OCI-LY1 (cell line): Measurements from ENCODE around the gene USP6NL.

ENCODE experiments used
- H2AFZ ChIP-seq: fragments of 200-600 bp; sonication (generic), shearing (Covaris generic); 2 replicates; pipeline ENCODE4 v1.6.0; 2014; ENCODE audit warnings: antibody characterized with exemption, mild to moderate bottlenecking, low read length
- H3F3A ChIP-seq: fragments of 200-600 bp; sonication (generic), shearing (Covaris generic); 2 replicates; pipeline ENCODE4 v1.6.0; 2014; ENCODE audit warnings: mild to moderate bottlenecking, antibody characterized with exemption, low read length, moderate library complexity; ENCODE audit not compliant: insufficient read depth
- H3K27ac ChIP-seq: fragments of 200-600 bp; sonication (generic); 2 replicates; pipeline ENCODE4 v1.5.1; 2014; ENCODE audit warnings: low read length, mixed run types, mild to moderate bottlenecking, low read depth; ENCODE audit not compliant: poor library complexity, severe bottlenecking
- H3K27me3 ChIP-seq: fragments of 200-600 bp; sonication (generic); 2 replicates; pipeline ENCODE4 v1.6.0; 2014; ENCODE audit warnings: antibody characterized with exemption, mild to moderate bottlenecking, low read length, moderate library complexity; ENCODE audit not compliant: insufficient read depth
- H3K36me3 ChIP-seq: fragments of 200-600 bp; sonication (generic); 2 replicates; pipeline ENCODE4 v1.6.1; 2014; ENCODE audit warnings: mild to moderate bottlenecking, antibody characterized with exemption, low read length, moderate library complexity, mixed read lengths; ENCODE audit not compliant: insufficient read depth
- H3K4me1 ChIP-seq: fragments of 200-600 bp; sonication (generic); 2 replicates; pipeline ENCODE4 v1.5.1; 2014; ENCODE audit warnings: mild to moderate bottlenecking, low read length, moderate library complexity; ENCODE audit not compliant: insufficient read depth, severe bottlenecking
- H3K4me2 ChIP-seq: fragments of 200-600 bp; sonication (generic), shearing (Covaris generic); 2 replicates; pipeline ENCODE4 v1.6.1; 2014; ENCODE audit warnings: low read length
- H3K4me3 ChIP-seq: fragments of 200-600 bp; sonication (generic); 2 replicates; pipeline ENCODE4 v1.5.1; 2014; ENCODE audit warnings: low read length, low read depth, mild to moderate bottlenecking, mixed read lengths; ENCODE audit not compliant: poor library complexity, severe bottlenecking
- H3K79me2 ChIP-seq: fragments of 200-600 bp; shearing (Covaris generic); 2 replicates; pipeline ENCODE4 v1.6.1; 2016; ENCODE audit warnings: mixed run types, low read length, mixed read lengths; ENCODE audit not compliant: insufficient read depth
- H3K9ac ChIP-seq: fragments of 200-600 bp; sonication (generic), shearing (Covaris generic); 2 replicates; pipeline ENCODE4 v1.6.1; 2014; ENCODE audit warnings: mild to moderate bottlenecking, low read length, mixed read lengths
- H3K9me2 ChIP-seq: fragments of 200-600 bp; sonication (generic), shearing (Covaris generic); 2 replicates; pipeline ENCODE4 v1.6.1; 2014; ENCODE audit warnings: low read depth, mild to moderate bottlenecking, low read length, mixed read lengths
- H3K9me3 ChIP-seq: fragments of 200-600 bp; shearing (Covaris generic); 2 replicates; pipeline ENCODE4 v1.6.1; 2014; ENCODE audit warnings: low read length, mixed read lengths
- H4K20me1 ChIP-seq: fragments of 200-600 bp; sonication (generic), shearing (Covaris generic); 2 replicates; pipeline ENCODE4 v1.6.0; 2016; ENCODE audit warnings: mild to moderate bottlenecking, low read length; ENCODE audit not compliant: insufficient read depth
- EZH2 ChIP-seq: fragments of 200-600 bp; sonication (generic), shearing (Covaris generic); IDR thresholded peaks from 2 replicates; pipeline ENCODE4 v1.8.0; 2017; ENCODE audit warnings: borderline replicate concordance, mixed run types, mild to moderate bottlenecking, antibody characterized with exemption, low read length, moderate library complexity, mixed read lengths
- TF ChIP-seq, protein P1 (sequence below): fragments of 200-600 bp; sonication (generic), shearing (Covaris generic); IDR thresholded peaks from 2 replicates; pipeline ENCODE4 v1.5.1; 2017; ENCODE audit warnings: mild to moderate bottlenecking, antibody characterized with exemption, low read length, moderate library complexity, mixed read lengths

The USP6NL gene

GRCh38 chr10:11527068-11527467 lies 84.4 kb downstream of the USP6NL start:
- TF ChIP-seq, protein P1, sequence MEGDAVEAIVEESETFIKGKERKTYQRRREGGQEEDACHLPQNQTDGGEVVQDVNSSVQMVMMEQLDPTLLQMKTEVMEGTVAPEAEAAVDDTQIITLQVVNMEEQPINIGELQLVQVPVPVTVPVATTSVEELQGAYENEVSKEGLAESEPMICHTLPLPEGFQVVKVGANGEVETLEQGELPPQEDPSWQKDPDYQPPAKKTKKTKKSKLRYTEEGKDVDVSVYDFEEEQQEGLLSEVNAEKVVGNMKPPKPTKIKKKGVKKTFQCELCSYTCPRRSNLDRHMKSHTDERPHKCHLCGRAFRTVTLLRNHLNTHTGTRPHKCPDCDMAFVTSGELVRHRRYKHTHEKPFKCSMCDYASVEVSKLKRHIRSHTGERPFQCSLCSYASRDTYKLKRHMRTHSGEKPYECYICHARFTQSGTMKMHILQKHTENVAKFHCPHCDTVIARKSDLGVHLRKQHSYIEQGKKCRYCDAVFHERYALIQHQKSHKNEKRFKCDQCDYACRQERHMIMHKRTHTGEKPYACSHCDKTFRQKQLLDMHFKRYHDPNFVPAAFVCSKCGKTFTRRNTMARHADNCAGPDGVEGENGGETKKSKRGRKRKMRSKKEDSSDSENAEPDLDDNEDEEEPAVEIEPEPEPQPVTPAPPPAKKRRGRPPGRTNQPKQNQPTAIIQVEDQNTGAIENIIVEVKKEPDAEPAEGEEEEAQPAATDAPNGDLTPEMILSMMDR = no peak
- no peak for TF ChIP-seq EZH2
- peaks cover 14% of the 10 kb centered on the region for H3K79me2 ChIP-seq
- no peaks in the 10 kb centered on the region for H3K9me2 ChIP-seq
- no peak overlapping the region for H3K27ac ChIP-seq
- H3K4me3 ChIP-seq = no peak overlapping the region
- H3K36me3 ChIP-seq = peaks cover 3% of the 10 kb centered on the region; the same call in 1 of the 2 replicates
- no peak overlapping the region for H3K9ac ChIP-seq
- H2AFZ ChIP-seq = no peak overlapping the region
- H4K20me1 ChIP-seq = no peaks in the 10 kb centered on the region
- no peaks in the 10 kb centered on the region for H3F3A ChIP-seq
- H3K9me3 ChIP-seq = no peaks in the 10 kb centered on the region
- no peaks in the 10 kb centered on the region for H3K27me3 ChIP-seq
- peaks cover 34% of the 10 kb centered on the region for H3K4me1 ChIP-seq
- H3K4me2 ChIP-seq = no peak overlapping the region

DNA sequence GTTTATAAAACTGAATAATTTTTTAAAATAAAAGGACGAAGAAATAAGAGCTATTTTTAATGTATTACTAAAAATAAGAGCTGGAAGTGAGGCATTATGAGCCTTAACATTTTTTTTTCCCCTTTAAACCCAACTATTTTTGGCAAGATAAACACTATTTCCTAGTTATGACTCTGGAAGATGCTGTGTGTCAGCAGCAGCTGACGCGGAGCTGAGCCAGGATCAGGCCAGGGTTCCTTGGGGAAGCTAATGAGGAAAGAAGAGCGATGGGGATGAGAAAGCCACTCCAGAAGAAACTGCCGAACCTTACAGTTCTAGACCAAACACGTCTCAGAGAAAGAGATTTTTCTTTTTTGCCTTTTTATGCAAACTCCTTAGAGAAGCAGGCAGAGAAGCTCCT lies 85.9 kb downstream of the USP6NL start:
- peaks cover 8% of the 10 kb centered on the region for H3K79me2 ChIP-seq
- H3K4me3 ChIP-seq = no peak overlapping the region
- TF ChIP-seq, protein P1 = no peak
- TF ChIP-seq EZH2 = no peak
- H3K4me1 ChIP-seq = peaks cover 27% of the 10 kb centered on the region
- no peaks in the 10 kb centered on the region for H3K9me2 ChIP-seq
- H4K20me1 ChIP-seq = no peaks in the 10 kb centered on the region
- no peaks in the 10 kb centered on the region for H3K27me3 ChIP-seq
- no peaks in the 10 kb centered on the region for H3F3A ChIP-seq
- H3K36me3 ChIP-seq = peaks cover 3% of the 10 kb centered on the region; the same call in 1 of the 2 replicates
- no peak overlapping the region for H3K9ac ChIP-seq
- H3K4me2 ChIP-seq = no peak overlapping the region
- H3K9me3 ChIP-seq = no peaks in the 10 kb centered on the region
- no peak overlapping the region for H3K27ac ChIP-seq
- H2AFZ ChIP-seq = no peak overlapping the region

DNA sequence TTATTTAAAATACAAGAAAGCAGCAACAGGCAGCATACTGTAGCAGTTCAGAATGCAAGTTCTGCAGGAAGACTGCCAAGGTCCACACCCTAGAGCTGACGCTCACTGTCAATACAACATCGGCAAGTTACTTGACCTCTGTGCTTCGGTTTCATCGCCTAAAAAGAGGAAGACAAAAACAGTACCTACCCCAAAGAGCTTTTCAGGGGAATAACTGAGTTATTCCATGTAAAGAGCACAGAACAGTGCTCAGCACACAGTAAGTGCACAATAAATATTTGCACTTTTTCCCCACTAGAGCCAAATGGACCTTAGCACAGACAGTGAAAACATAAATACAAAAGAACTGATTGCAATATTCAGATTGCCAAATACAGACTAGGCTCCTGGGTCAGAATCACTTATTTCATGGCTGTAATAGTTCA lies 88.6 kb downstream of the USP6NL start:
- H2AFZ ChIP-seq = no peak overlapping the region
- no peaks in the 10 kb centered on the region for H3K9me2 ChIP-seq
- H3F3A ChIP-seq = no peaks in the 10 kb centered on the region; the same call in 1 of the 2 replicates
- H3K36me3 ChIP-seq = peaks cover 3% of the 10 kb centered on the region; the same call in 1 of the 2 replicates
- H3K79me2 ChIP-seq = no peaks in the 10 kb centered on the region
- peaks cover under 1% of the 10 kb centered on the region for H3K4me1 ChIP-seq
- no peak for TF ChIP-seq EZH2
- TF ChIP-seq, protein P1 = no peak
- H3K27ac ChIP-seq = no peak overlapping the region
- H3K4me3 ChIP-seq = no peak overlapping the region
- H3K9ac ChIP-seq = no peak overlapping the region
- H3K27me3 ChIP-seq = no peaks in the 10 kb centered on the region
- no peaks in the 10 kb centered on the region for H4K20me1 ChIP-seq
- H3K9me3 ChIP-seq = no peaks in the 10 kb centered on the region
- H3K4me2 ChIP-seq = no peak overlapping the region
